Activated naive CD4-positive, alpha-beta T cell treated with anti-CD3 and anti-CD28 coated beads, Interleukin-2, amount 50 U/mL, for 72 hours (primary cell): ENCODE results near the gene ATP1A1. TPM values are rescaled to one million over a fixed set of nuclear protein-coding genes. Genes with fewer than 3 reads are reported as not detected.

ENCODE experiments used
- ATAC-seq, 2 donors: fragments of 150-1000 bp; cut with Tn5 transposase; 2 replicates each; pipeline ENCODE4 v1.10.0; 2021; ENCODE audit warnings: mild to moderate bottlenecking in 2 of 2, moderate library complexity in 2 of 2
- DNase-seq, 2 donors: peaks; one replicate each; pipeline ENCODE4 v3.0.0; 2021 to 2022; ENCODE audit warnings: low spot score in 2 of 2
- H3K27ac Mint-ChIP-seq, 2 donors: one replicate each; pipeline ENCODE4 v1.8.0; 2022; ENCODE audit warnings: mild to moderate bottlenecking in 2 of 2, mixed read lengths in 2 of 2
- H3K36me3 Mint-ChIP-seq, 2 donors: one replicate each; pipeline ENCODE4 v1.8.0; 2022; ENCODE audit warnings: mixed read lengths in 2 of 2
- H3K9me3 Mint-ChIP-seq, 2 donors: one replicate each; pipeline ENCODE4 v1.8.0; 2022; ENCODE audit warnings: mixed read lengths in 2 of 2
- total RNA-seq, 2 donors: library from RNA; stranded (reverse); gene quantifications; one replicate each; pipeline ENCODE4 v1.2.3, GENCODE V29; 2022

ATP1A1 gene
- total RNA-seq, 2 donors from 2014 or later = 220 to 337 TPM

GRCh38 chr1:116411784-116412479 is 38.9 kb downstream of the ATP1A1 start:
- DNase-seq (no peak), ATAC-seq (peak in 1 of 2 donors; percentile 38)
- Mint-ChIP-seq H3K9me3 (no peaks in the 10 kb centered on the region), H3K27ac (no peak overlapping the region), H3K36me3 (peaks cover 0 to 8% of the 10 kb centered on the region in 2 donors)

- DNase-seq = no peak
- H3K9me3 Mint-ChIP-seq = no peaks in the 10 kb centered on the region
Observed at GRCh38 chr1:116412480-116412798, 39.4 kb downstream of the ATP1A1 start.

GRCh38 chr1:116412898-116413297 is 39.9 kb downstream of the ATP1A1 start:
- Mint-ChIP-seq H3K9me3 (no peaks in the 10 kb centered on the region), H3K27ac (no peak overlapping the region), H3K36me3 (peaks cover under 1 to 3% of the 10 kb centered on the region in 2 donors)
- DNase-seq = no peak
- ATAC-seq = no peak

More at GRCh38 chr1:116412480-116412798, 39.4 kb downstream of the ATP1A1 start:
- no peak overlapping the region for H3K27ac Mint-ChIP-seq
- H3K36me3 Mint-ChIP-seq = peaks cover 0 to 8% of the 10 kb centered on the region in 2 donors
- ATAC-seq = no peak

GRCh38 chr1:116413414-116413813 is 40.4 kb downstream of the ATP1A1 start:
- DNase-seq = no peak
- Mint-ChIP-seq H3K27ac (no peak overlapping the region), H3K36me3 (peaks cover 0 to 5% of the 10 kb centered on the region in 2 donors)

GRCh38 chr1:116414364-116414763 is 41.3 kb downstream of the ATP1A1 start:
- H3K27ac Mint-ChIP-seq = no peak overlapping the region
- no peak for ATAC-seq

More at GRCh38 chr1:116413414-116413813, 40.4 kb downstream of the ATP1A1 start:
- ATAC-seq = no peak
- no peaks in the 10 kb centered on the region for H3K9me3 Mint-ChIP-seq

GRCh38 chr1:116415200-116415698 is 42.2 kb downstream of the ATP1A1 start:
- no peak for DNase-seq
- peak overlapping the region in 1 of 2 donors; percentile 34 for H3K27ac Mint-ChIP-seq
- ATAC-seq = no peak

More at GRCh38 chr1:116414364-116414763, 41.3 kb downstream of the ATP1A1 start:
- H3K9me3 Mint-ChIP-seq = no peaks in the 10 kb centered on the region
- no peak for DNase-seq
- peaks cover 0 to 5% of the 10 kb centered on the region in 2 donors for H3K36me3 Mint-ChIP-seq

GRCh38 chr1:116415699-116416533 is 42.9 kb downstream of the ATP1A1 start:
- peaks cover 0 to 5% of the 10 kb centered on the region in 2 donors for H3K36me3 Mint-ChIP-seq
- no peak for ATAC-seq
- H3K9me3 Mint-ChIP-seq = no peaks in the 10 kb centered on the region
- H3K27ac Mint-ChIP-seq = peak overlapping the region in 1 of 2 donors; percentile 34
- no peak for DNase-seq

More at GRCh38 chr1:116415200-116415698, 42.2 kb downstream of the ATP1A1 start:
- H3K9me3 Mint-ChIP-seq = no peaks in the 10 kb centered on the region
- peaks cover 0 to 5% of the 10 kb centered on the region in 2 donors for H3K36me3 Mint-ChIP-seq

- H3K36me3 Mint-ChIP-seq = peaks cover 0 to 5% of the 10 kb centered on the region in 2 donors
- no peaks in the 10 kb centered on the region for H3K9me3 Mint-ChIP-seq
- DNase-seq = no peak
- ATAC-seq = no peak
- H3K27ac Mint-ChIP-seq = no peak overlapping the region
Observed at GRCh38 chr1:116416854-116417513, 43.9 kb downstream of the ATP1A1 start.

- Mint-ChIP-seq H3K27ac (peak overlapping the region; percentile 90 to 95), H3K36me3 (peaks cover 0 to 5% of the 10 kb centered on the region in 2 donors), H3K9me3 (no peaks in the 10 kb centered on the region)
- DNase-seq (no peak), ATAC-seq (no peak)
Observed at GRCh38 chr1:116417678-116418077, 44.6 kb downstream of the ATP1A1 start.

- peak; percentile 88 to 97 for ATAC-seq
- Mint-ChIP-seq H3K9me3 (no peaks in the 10 kb centered on the region), H3K27ac (peak overlapping the region; percentile 90 to 95), H3K36me3 (peaks cover 0 to 5% of the 10 kb centered on the region in 2 donors)
- DNase-seq = peak; percentile 87
Observed at GRCh38 chr1:116418091-116418830, 45.2 kb downstream of the ATP1A1 start.

GRCh38 chr1:116420417-116421200 is 47.6 kb downstream of the ATP1A1 start:
- Mint-ChIP-seq H3K9me3 (no peaks in the 10 kb centered on the region), H3K27ac (no peak overlapping the region), H3K36me3 (peaks cover 0 to 5% of the 10 kb centered on the region in 2 donors)
- DNase-seq (no peak), ATAC-seq (no peak)

- no peaks in the 10 kb centered on the region for H3K36me3 Mint-ChIP-seq
Observed at GRCh38 chr1:116424438-116424837, 51.4 kb downstream of the ATP1A1 start.

GRCh38 chr1:116424863-116425262 is 51.8 kb downstream of the ATP1A1 start:
- DNase-seq = no peak
- H3K9me3 Mint-ChIP-seq = no peaks in the 10 kb centered on the region
- no peak for ATAC-seq

More at GRCh38 chr1:116424438-116424837, 51.4 kb downstream of the ATP1A1 start:
- ATAC-seq (no peak), DNase-seq (no peak)
- no peak overlapping the region for H3K27ac Mint-ChIP-seq
- H3K9me3 Mint-ChIP-seq = no peaks in the 10 kb centered on the region

GRCh38 chr1:116425987-116426386 is 52.9 kb downstream of the ATP1A1 start:
- no peak overlapping the region for H3K27ac Mint-ChIP-seq
- ATAC-seq = no peak
- no peaks in the 10 kb centered on the region for H3K36me3 Mint-ChIP-seq
- no peaks in the 10 kb centered on the region for H3K9me3 Mint-ChIP-seq
- no peak for DNase-seq

More at GRCh38 chr1:116424863-116425262, 51.8 kb downstream of the ATP1A1 start:
- H3K27ac Mint-ChIP-seq = no peak overlapping the region
- H3K36me3 Mint-ChIP-seq = no peaks in the 10 kb centered on the region

GRCh38 chr1:116426401-116426800 is 53.4 kb downstream of the ATP1A1 start:
- DNase-seq (no peak), ATAC-seq (no peak)
- H3K9me3 Mint-ChIP-seq = no peaks in the 10 kb centered on the region
- H3K27ac Mint-ChIP-seq = no peak overlapping the region
- H3K36me3 Mint-ChIP-seq = no peaks in the 10 kb centered on the region
